IPS-18a (cell line): ENCODE measurements around the gene MRPS15.

Source experiments
- H3K27ac ChIP-seq: one replicate; pipeline ENCODE4 v1.5.1; 2013; ENCODE audit warnings: low read length
- H3K27me3 ChIP-seq: one replicate; pipeline ENCODE4 v1.6.1; 2013; ENCODE audit warnings: mild to moderate bottlenecking, low read length; ENCODE audit not compliant: control insufficient read depth, insufficient read depth
- H3K36me3 ChIP-seq: one replicate; pipeline ENCODE4 v1.6.1; 2013; ENCODE audit warnings: low read depth, low read length; ENCODE audit not compliant: control insufficient read depth
- H3K4me1 ChIP-seq: one replicate; pipeline ENCODE4 v1.6.1; 2013; ENCODE audit warnings: low read depth, low read length; ENCODE audit not compliant: control insufficient read depth
- H3K4me3 ChIP-seq: one replicate; pipeline ENCODE4 v1.5.1; 2013; ENCODE audit warnings: low read length
- H3K9ac ChIP-seq: one replicate; pipeline ENCODE4 v1.6.1; 2013; ENCODE audit warnings: mild to moderate bottlenecking, low read length, moderate library complexity
- H3K9me3 ChIP-seq: one replicate; pipeline ENCODE4 v1.6.1; 2013; ENCODE audit warnings: low read depth, low read length; ENCODE audit not compliant: control insufficient read depth

The MRPS15 gene

GRCh38 chr1:36415661-36416326, 48.4 kb downstream of the MRPS15 start:
- H3K9me3 ChIP-seq = no peaks in the 10 kb centered on the region
- H3K9ac ChIP-seq = no peak overlapping the region
- H3K27ac ChIP-seq = no peak overlapping the region
- no peak overlapping the region for H3K4me3 ChIP-seq
- no peaks in the 10 kb centered on the region for H3K4me1 ChIP-seq
- H3K36me3 ChIP-seq = no peaks in the 10 kb centered on the region
- H3K27me3 ChIP-seq = no peaks in the 10 kb centered on the region

- no peak overlapping the region for H3K9ac ChIP-seq
- no peaks in the 10 kb centered on the region for H3K36me3 ChIP-seq
- no peaks in the 10 kb centered on the region for H3K27me3 ChIP-seq
- H3K4me3 ChIP-seq = no peak overlapping the region
- no peak overlapping the region for H3K27ac ChIP-seq
- H3K4me1 ChIP-seq = no peaks in the 10 kb centered on the region
- no peaks in the 10 kb centered on the region for H3K9me3 ChIP-seq
Observed at GRCh38 chr1:36414384-36414783, 49.8 kb downstream of the MRPS15 start.

- Histone ChIP-seq H3K27ac (no peak overlapping the region), H3K27me3 (no peaks in the 10 kb centered on the region), H3K9ac (no peak overlapping the region), H3K4me1 (no peaks in the 10 kb centered on the region), H3K36me3 (no peaks in the 10 kb centered on the region), H3K9me3 (no peaks in the 10 kb centered on the region), H3K4me3 (no peak overlapping the region)
Observed at GRCh38 chr1:36411674-36412648, 52.2 kb downstream of the MRPS15 start.

GRCh38 chr1:36408479-36408878, 55.7 kb downstream of the MRPS15 start:
- H3K27me3 ChIP-seq = no peaks in the 10 kb centered on the region
- no peaks in the 10 kb centered on the region for H3K9me3 ChIP-seq
- H3K4me1 ChIP-seq = no peaks in the 10 kb centered on the region
- no peak overlapping the region for H3K27ac ChIP-seq
- H3K4me3 ChIP-seq = no peak overlapping the region
- no peaks in the 10 kb centered on the region for H3K36me3 ChIP-seq
- no peak overlapping the region for H3K9ac ChIP-seq

- H3K9ac ChIP-seq = no peak overlapping the region
- no peaks in the 10 kb centered on the region for H3K9me3 ChIP-seq
- H3K4me1 ChIP-seq = no peaks in the 10 kb centered on the region
- no peaks in the 10 kb centered on the region for H3K36me3 ChIP-seq
- H3K27ac ChIP-seq = no peak overlapping the region
- H3K27me3 ChIP-seq = no peaks in the 10 kb centered on the region
- no peak overlapping the region for H3K4me3 ChIP-seq
Observed at GRCh38 chr1:36406440-36406839, 57.7 kb downstream of the MRPS15 start.
